Parathyroid adenoma (tissue), 2 donors: ENCODE results near the gene PGBD5.

ENCODE experiments used
- H2AFZ ChIP-seq: fragments of 300-600 bp; sonication (generic); one replicate; pipeline ENCODE4 v1.7.0; 2017; ENCODE audit warnings: antibody characterized with exemption, mild to moderate bottlenecking
- H3K27ac ChIP-seq: fragments of 300-600 bp; sonication (generic); one replicate; pipeline ENCODE4 v1.7.0; 2017
- H3K27me3 ChIP-seq: fragments of 300-600 bp; sonication (generic); one replicate; pipeline ENCODE4 v1.7.0; 2017; ENCODE audit warnings: low read length; ENCODE audit not compliant: control insufficient read depth, insufficient read depth
- H3K36me3 ChIP-seq: fragments of 300-600 bp; sonication (generic); one replicate; pipeline ENCODE4 v1.7.0; 2017; ENCODE audit warnings: low read length; ENCODE audit not compliant: control insufficient read depth, insufficient read depth
- H3K4me1 ChIP-seq: fragments of 300-600 bp; sonication (generic); one replicate; pipeline ENCODE4 v1.7.0; 2017; ENCODE audit warnings: control low read depth
- H3K4me2 ChIP-seq: fragments of 300-600 bp; sonication (generic); one replicate; pipeline ENCODE4 v1.7.0; 2017; ENCODE audit warnings: low read length
- H3K4me3 ChIP-seq: fragments of 300-600 bp; sonication (generic); one replicate; pipeline ENCODE4 v1.7.0; 2017; ENCODE audit warnings: low read depth, low read length
- H3K79me2 ChIP-seq: fragments of 300-600 bp; sonication (generic); one replicate; pipeline ENCODE4 v1.7.0; 2017; ENCODE audit warnings: control low read depth
- H3K9ac ChIP-seq: fragments of 300-600 bp; sonication (generic); one replicate; pipeline ENCODE4 v1.7.0; 2017; ENCODE audit warnings: mild to moderate bottlenecking
- H3K9me3 ChIP-seq: fragments of 300-600 bp; sonication (generic); one replicate; pipeline ENCODE4 v1.7.0; 2017; ENCODE audit warnings: low read length; ENCODE audit not compliant: control insufficient read depth
- TF ChIP-seq, protein P1 (sequence below): fragments of 300-600 bp; sonication (generic); IDR thresholded peaks from one replicate; pipeline ENCODE4 v1.7.0; 2017; ENCODE audit warnings: antibody characterized with exemption, mild to moderate bottlenecking
- donor health status: primary hyperparathyroidism.

PGBD5 gene

DNA sequence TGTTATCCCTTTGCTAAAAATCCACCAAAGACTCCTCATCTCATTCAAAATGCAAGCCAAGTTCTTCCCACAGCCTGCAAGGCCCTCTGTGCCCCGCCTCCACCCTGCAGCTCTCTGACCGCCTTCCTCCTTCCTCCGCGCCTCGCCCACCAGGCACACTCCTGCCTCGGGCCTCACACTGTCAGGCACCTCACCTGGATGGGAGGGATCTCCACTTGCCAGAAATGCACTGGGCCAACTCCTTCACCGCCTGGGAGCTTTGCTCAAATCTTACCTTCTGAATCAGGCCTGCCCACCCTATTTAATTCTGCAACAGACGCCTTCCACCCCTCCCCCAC, 26.2 kb downstream of the PGBD5 start:
- H3K9ac ChIP-seq, result no peak overlapping the region
- H3K27me3 ChIP-seq, result no peaks in the 10 kb centered on the region
- H3K27ac ChIP-seq, result no peak overlapping the region
- no peaks in the 10 kb centered on the region for H3K36me3 ChIP-seq
- TF ChIP-seq, protein P1, sequence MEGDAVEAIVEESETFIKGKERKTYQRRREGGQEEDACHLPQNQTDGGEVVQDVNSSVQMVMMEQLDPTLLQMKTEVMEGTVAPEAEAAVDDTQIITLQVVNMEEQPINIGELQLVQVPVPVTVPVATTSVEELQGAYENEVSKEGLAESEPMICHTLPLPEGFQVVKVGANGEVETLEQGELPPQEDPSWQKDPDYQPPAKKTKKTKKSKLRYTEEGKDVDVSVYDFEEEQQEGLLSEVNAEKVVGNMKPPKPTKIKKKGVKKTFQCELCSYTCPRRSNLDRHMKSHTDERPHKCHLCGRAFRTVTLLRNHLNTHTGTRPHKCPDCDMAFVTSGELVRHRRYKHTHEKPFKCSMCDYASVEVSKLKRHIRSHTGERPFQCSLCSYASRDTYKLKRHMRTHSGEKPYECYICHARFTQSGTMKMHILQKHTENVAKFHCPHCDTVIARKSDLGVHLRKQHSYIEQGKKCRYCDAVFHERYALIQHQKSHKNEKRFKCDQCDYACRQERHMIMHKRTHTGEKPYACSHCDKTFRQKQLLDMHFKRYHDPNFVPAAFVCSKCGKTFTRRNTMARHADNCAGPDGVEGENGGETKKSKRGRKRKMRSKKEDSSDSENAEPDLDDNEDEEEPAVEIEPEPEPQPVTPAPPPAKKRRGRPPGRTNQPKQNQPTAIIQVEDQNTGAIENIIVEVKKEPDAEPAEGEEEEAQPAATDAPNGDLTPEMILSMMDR, result no peak
- no peak overlapping the region for H2AFZ ChIP-seq
- no peaks in the 10 kb centered on the region for H3K9me3 ChIP-seq
- peaks cover 15% of the 10 kb centered on the region for H3K79me2 ChIP-seq
- H3K4me2 ChIP-seq, result no peak overlapping the region
- H3K4me1 ChIP-seq, result no peaks in the 10 kb centered on the region
- no peak overlapping the region for H3K4me3 ChIP-seq

DNA sequence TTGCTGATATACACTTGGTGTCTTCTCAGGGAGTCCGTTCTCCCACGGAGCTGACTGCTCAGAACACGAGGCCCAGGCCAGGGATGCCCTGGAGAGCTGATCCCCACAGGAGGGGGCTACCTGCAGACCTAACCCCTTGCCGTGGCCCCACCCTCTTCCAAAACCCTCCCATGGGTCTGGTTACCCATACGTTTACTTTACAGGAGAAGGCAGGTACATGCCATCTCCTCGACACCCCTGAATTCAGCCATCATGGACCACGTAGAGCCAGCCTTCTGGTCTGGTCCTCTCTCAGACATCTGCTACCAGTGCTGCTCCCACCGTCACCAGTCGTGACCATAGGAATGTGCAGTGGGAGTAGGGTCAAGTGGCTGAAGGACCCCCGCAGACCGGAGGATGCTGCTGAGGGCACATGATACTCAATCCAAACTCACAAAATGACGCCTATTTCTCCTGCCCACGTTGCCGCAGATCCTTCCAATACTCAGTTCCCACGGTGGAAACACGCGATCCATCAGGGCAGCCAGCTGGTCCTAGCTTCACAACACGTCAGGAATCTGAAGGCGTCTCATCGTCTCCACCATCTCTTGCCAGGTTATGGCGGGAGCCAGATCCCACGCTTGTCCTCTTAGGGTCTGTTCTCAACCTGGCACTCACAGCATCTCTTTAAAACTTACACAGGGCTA, 26.7 kb downstream of the PGBD5 start:
- Histone ChIP-seq H3K27me3 (no peaks in the 10 kb centered on the region), H3K4me2 (no peak overlapping the region), H2AFZ (no peak overlapping the region), H3K9me3 (no peaks in the 10 kb centered on the region), H3K27ac (no peak overlapping the region), H3K4me3 (no peak overlapping the region), H3K9ac (no peak overlapping the region), H3K36me3 (no peaks in the 10 kb centered on the region), H3K4me1 (no peaks in the 10 kb centered on the region), H3K79me2 (peaks cover 15% of the 10 kb centered on the region)
- TF ChIP-seq, protein P1, result no peak

DNA sequence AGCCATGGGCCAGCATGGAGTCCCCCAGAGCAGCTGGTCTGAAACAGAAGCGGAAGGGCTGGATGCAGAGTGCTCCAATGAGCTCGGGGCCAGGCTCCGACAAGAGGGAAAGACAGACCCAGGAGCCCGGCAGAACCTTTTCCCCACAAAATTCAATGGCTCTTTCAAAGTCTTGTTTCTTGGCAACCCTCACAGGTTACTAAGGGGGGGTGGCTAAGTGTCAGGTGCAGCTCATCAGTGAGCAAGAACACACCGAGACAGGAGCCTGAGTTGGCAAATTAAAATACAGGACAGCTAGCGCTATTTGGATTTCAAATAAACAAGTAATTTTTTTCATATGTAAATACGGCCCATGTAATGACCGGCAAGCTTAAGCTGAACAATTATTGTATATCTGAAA, 27.3 kb downstream of the PGBD5 start:
- Histone ChIP-seq H2AFZ (no peak overlapping the region), H3K9ac (no peak overlapping the region), H3K9me3 (no peaks in the 10 kb centered on the region), H3K79me2 (peaks cover 14% of the 10 kb centered on the region), H3K4me3 (no peak overlapping the region), H3K4me2 (no peak overlapping the region), H3K27ac (no peak overlapping the region), H3K27me3 (no peaks in the 10 kb centered on the region), H3K36me3 (no peaks in the 10 kb centered on the region), H3K4me1 (no peaks in the 10 kb centered on the region)
- TF ChIP-seq, protein P1, result no peak

DNA sequence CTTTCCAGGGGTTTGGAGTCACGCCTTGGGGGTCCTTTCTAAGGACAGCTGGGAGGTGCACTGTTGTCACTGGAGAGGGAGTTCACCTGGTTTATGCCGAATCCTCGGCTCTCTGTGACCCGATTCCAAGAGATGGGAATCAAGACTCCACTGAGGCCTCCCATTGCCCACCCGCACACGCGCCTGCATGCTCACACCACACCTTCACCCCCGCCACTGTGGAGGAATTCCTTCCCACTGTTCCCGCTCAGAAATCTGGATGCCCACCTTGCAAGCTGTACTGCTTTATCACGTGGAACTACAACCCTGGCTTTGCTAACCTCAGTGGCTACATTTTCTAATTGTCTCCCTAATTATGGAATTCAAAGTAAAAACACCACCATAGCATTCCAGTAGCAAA, 29.2 kb downstream of the PGBD5 start:
- Histone ChIP-seq H3K4me1 (no peaks in the 10 kb centered on the region), H3K79me2 (peaks cover 13% of the 10 kb centered on the region), H3K9ac (no peak overlapping the region), H3K4me2 (no peak overlapping the region), H2AFZ (no peak overlapping the region), H3K27me3 (no peaks in the 10 kb centered on the region), H3K4me3 (no peak overlapping the region), H3K36me3 (no peaks in the 10 kb centered on the region), H3K9me3 (no peaks in the 10 kb centered on the region), H3K27ac (no peak overlapping the region)
- TF ChIP-seq, protein P1, result no peak

DNA sequence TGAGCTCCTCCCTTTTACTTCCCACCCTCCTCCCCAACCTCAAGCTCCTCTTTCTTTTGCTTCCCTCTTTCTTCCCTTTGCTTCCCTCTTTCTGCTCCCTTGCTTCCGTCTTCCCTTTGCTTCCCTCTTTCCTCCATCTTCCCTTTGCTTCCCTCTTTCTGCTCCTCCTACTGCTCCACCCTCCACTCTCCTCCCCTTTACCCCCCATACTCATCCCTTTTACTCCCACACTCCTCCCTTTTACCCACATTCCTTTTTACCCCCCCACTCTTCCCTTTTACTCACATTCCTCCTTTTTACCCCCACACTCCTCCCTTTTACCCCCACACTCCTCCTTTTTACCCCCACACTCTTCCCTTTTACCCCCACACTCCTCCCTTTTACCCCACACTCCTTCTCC, 30.2 kb downstream of the PGBD5 start:
- Histone ChIP-seq H3K27me3 (no peaks in the 10 kb centered on the region), H3K4me1 (no peaks in the 10 kb centered on the region), H3K27ac (no peak overlapping the region), H3K9ac (no peak overlapping the region), H3K9me3 (no peaks in the 10 kb centered on the region), H2AFZ (no peak overlapping the region), H3K4me3 (no peak overlapping the region), H3K4me2 (no peak overlapping the region), H3K79me2 (peaks cover 12% of the 10 kb centered on the region), H3K36me3 (no peaks in the 10 kb centered on the region)
- TF ChIP-seq, protein P1, result no peak
